Esophagus (tissue), 2 donors: ENCODE results near the gene BICDL1. TPM values are rescaled to one million over a fixed set of nuclear protein-coding genes. Genes with fewer than 3 reads are reported as not detected.
"Not testable (repeated sequence)": the region's sequence is repeated elsewhere in the genome, so short reads cannot be mapped to it uniquely, and the experiment has no call there.

Experiments used
- H3K27ac ChIP-seq, 2 donors: one replicate each; pipeline ENCODE4 v1.5.1; 2013; ENCODE audit warnings: low read depth in 2 of 2, mild to moderate bottlenecking in 2 of 2, inconsistent platforms in 1 of 2, low read length in 1 of 2, moderate library complexity in 1 of 2
- H3K27me3 ChIP-seq, 2 donors: one replicate each; pipeline ENCODE4 v1.6.1; 2013; ENCODE audit warnings: low read length in 2 of 2, control low read depth in 1 of 2, mild to moderate bottlenecking in 1 of 2; ENCODE audit not compliant: insufficient read depth in 2 of 2, control insufficient read depth in 1 of 2
- H3K36me3 ChIP-seq, 2 donors: one replicate each; pipeline ENCODE4 v1.6.1; 2013; ENCODE audit warnings: low read length in 1 of 2; ENCODE audit not compliant: control insufficient read depth in 2 of 2, insufficient read depth in 2 of 2
- H3K4me1 ChIP-seq, 2 donors: one replicate each; pipeline ENCODE4 v1.6.1; 2013; ENCODE audit warnings: low read length in 1 of 2; ENCODE audit not compliant: control insufficient read depth in 2 of 2, insufficient read depth in 2 of 2
- H3K4me3 ChIP-seq, 2 donors: one replicate each; pipeline ENCODE4 v1.5.1; 2013; ENCODE audit warnings: low read length in 2 of 2, mild to moderate bottlenecking in 2 of 2, low read depth in 1 of 2, moderate library complexity in 1 of 2
- H3K9me3 ChIP-seq, 2 donors: one replicate each; pipeline ENCODE4 v1.6.1; 2013; ENCODE audit warnings: mild to moderate bottlenecking in 2 of 2, low read depth in 1 of 2, low read length in 1 of 2, moderate library complexity in 1 of 2; ENCODE audit not compliant: control insufficient read depth in 2 of 2, insufficient read depth in 1 of 2
- WGBS, 2 donors: extraction: QIAGEN DNeasy Blood & Tissue Kit; methylation state at CpG; one replicate each; pipeline ENCODE4 v1.1.7; 2013; 5-methylcytosine and 5-hydroxymethylcytosine counted together
- polyA plus RNA-seq, 2 donors: library from polyadenylated mRNA; stranded (reverse); fragments of 200-250 nt; gene quantifications; one replicate each; pipeline ENCODE4 v1.2.3, GENCODE V29; 2013
- donor health status: healthy with polysubstance abuse.
- donor health status: Bipolar disorder and iron deficiency.

Gene BICDL1
- polyA plus RNA-seq, 2 donors, result 34.5 to 54.7 TPM

- H3K4me1 ChIP-seq, result no peaks in the 10 kb centered on the region
- no peaks in the 10 kb centered on the region for H3K9me3 ChIP-seq
- no peak overlapping the region for H3K27ac ChIP-seq
- no peaks in the 10 kb centered on the region for H3K27me3 ChIP-seq
- H3K36me3 ChIP-seq, result no peaks in the 10 kb centered on the region
- H3K4me3 ChIP-seq, result no peak overlapping the region
- WGBS, 2 donors, result 86 to 95% methylated on average over 6 of the region's 6 CpGs
Measured at GRCh38 chr12:119964929-119965328, 24.1 kb upstream of the BICDL1 start.

DNA sequence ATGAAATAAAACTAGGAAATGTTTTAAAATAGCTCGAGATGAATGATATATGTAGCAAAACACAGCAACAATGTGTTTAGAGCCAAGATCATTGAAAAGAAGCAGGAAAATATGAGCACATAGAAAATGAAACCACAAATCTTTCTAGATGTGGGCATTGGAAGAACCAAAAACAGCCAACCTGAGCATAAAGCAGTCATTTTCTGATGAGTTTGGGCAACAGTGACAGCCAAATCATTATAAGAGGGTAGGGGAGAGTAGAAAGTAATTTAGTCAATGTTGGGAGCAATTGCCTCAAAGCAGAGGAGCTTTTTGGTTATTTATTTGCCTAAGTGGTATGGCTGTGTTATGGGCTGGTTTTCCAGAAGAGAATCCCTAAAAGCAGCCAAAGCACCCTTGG is 8.8 kb upstream of the BICDL1 start:
- Histone ChIP-seq H3K4me1 (no peaks in the 10 kb centered on the region), H3K9me3 (no peaks in the 10 kb centered on the region), H3K36me3 (no peaks in the 10 kb centered on the region), H3K27ac (no peak overlapping the region), H3K4me3 (no peak overlapping the region), H3K27me3 (no peaks in the 10 kb centered on the region)
- WGBS, 2 donors, result 43 to 46% methylated on average over 1 of the region's 1 CpG

DNA sequence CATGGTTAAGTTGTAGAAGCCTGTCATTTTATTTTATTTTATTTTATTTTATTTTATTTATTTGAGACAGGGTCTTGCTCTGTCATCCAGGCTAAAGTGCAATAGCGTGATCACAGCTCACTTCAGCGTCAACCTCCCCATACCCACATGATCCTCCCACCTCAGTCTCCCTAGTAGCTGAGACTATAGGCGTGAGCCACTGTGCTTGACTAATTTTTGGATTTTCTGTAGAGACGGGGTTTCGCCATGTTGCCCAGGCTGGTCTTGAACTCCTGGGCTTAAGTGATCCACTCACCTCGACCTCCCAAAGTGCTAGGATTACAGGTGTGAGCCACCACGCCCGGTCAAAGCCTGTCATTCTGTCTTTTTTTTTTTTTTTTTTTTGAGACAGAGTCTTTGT is 8.3 kb upstream of the BICDL1 start:
- not testable (repeated sequence) for H3K9me3 ChIP-seq, H3K4me3 ChIP-seq, H3K27ac ChIP-seq, H3K36me3 ChIP-seq, H3K27me3 ChIP-seq, H3K4me1 ChIP-seq
- WGBS, 2 donors, result 83 to 89% methylated on average over 8 of the region's 8 CpGs

GRCh38 chr12:119989361-119989730 is 310 bp downstream of the BICDL1 start:
- Histone ChIP-seq H3K4me3 (peak overlapping the region; percentile 67 to 73), H3K27ac (peak overlapping the region; percentile 88 to 93), H3K36me3 (no peaks in the 10 kb centered on the region), H3K4me1 (peaks cover 0 to 3% of the 10 kb centered on the region in 2 donors), H3K27me3 (no peaks in the 10 kb centered on the region), H3K9me3 (no peaks in the 10 kb centered on the region)
- WGBS, 2 donors, result 0 to 1% methylated on average over 4 to 49 of the region's 49 CpGs

DNA sequence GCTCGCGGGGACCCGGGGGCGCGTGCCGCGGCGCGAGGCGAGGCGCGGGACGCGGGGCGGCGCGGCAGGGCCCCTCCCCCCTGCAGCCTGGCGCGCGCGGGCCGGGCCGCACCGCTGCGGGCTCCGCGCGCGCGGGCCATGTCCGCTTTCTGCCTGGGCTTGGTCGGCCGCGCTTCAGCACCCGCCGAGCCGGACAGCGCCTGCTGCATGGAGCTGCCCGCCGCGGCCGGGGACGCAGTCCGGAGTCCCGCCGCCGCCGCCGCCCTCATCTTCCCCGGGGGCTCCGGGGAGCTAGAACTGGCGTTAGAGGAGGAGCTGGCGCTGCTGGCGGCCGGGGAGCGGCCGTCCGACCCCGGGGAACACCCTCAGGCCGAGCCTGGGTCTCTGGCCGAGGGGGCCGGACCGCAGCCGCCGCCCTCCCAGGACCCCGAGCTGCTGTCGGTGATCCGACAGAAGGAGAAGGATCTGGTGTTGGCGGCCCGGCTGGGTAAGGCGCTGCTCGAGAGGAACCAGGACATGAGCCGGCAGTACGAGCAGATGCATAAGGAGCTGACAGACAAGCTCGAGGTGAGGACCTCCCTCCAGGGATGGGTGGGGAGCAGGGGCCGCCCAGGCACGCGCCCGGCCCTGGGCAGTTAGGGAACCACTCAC is 820 bp downstream of the BICDL1 start:
- H3K36me3 ChIP-seq, result no peaks in the 10 kb centered on the region
- H3K4me3 ChIP-seq, result peak overlapping the region; percentile 67 to 69
- H3K4me1 ChIP-seq, result peaks cover 0 to 3% of the 10 kb centered on the region in 2 donors
- no peaks in the 10 kb centered on the region for H3K27me3 ChIP-seq
- H3K27ac ChIP-seq, result peak overlapping the region; percentile 82 to 88
- H3K9me3 ChIP-seq, result no peaks in the 10 kb centered on the region
- 1% methylated on average over 26 to 79 of the region's 79 CpGs for WGBS, 2 donors

DNA sequence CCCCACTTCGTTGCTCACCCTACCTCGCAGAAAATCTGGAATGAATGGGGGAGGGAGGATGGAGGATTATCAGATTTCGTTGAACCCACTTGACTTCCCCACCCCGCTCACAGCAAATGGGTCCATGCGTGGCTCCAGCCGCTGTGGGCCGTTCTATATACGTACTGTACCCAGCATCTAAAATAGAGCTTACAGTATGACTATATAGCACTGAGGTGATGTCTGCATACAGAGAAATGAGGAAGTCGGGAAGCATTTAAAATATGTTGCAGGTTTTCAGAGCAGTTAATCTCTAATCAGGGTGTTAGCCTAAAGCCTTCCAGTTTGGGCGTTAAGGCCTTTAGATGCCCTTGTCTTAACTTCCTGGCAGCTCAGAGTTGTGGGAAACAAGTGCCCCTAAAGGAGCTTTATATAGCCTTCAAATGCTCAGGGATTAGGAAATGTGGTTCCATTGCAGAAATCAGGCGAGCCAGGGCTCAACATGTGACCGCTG is 1.4 kb downstream of the BICDL1 start:
- H3K4me1 ChIP-seq, result peaks cover 0 to 3% of the 10 kb centered on the region in 2 donors
- no peaks in the 10 kb centered on the region for H3K27me3 ChIP-seq
- no peaks in the 10 kb centered on the region for H3K9me3 ChIP-seq
- WGBS, 2 donors, result 24% methylated on average over 12 of the region's 12 CpGs
- peak overlapping the region; percentile 82 to 88 for H3K27ac ChIP-seq
- peak overlapping the region; percentile 67 to 69 for H3K4me3 ChIP-seq
- H3K36me3 ChIP-seq, result no peaks in the 10 kb centered on the region

- WGBS, 2 donors, result 78% methylated on average over 5 of the region's 5 CpGs
Measured at GRCh38 chr12:119992129-119992705, 3.2 kb downstream of the BICDL1 start.

GRCh38 chr12:119994892-119995658 is 6.0 kb downstream of the BICDL1 start:
- no peak overlapping the region for H3K27ac ChIP-seq
- WGBS, 2 donors, result 55 to 72% methylated on average over 3 of the region's 3 CpGs
- no peaks in the 10 kb centered on the region for H3K27me3 ChIP-seq
- no peak overlapping the region for H3K4me3 ChIP-seq
- no peaks in the 10 kb centered on the region for H3K36me3 ChIP-seq
- H3K4me1 ChIP-seq, result peaks cover 0 to 2% of the 10 kb centered on the region in 2 donors
- no peaks in the 10 kb centered on the region for H3K9me3 ChIP-seq

More at GRCh38 chr12:119992129-119992705, 3.2 kb downstream of the BICDL1 start:
- Histone ChIP-seq H3K4me1 (peaks cover 0 to 3% of the 10 kb centered on the region in 2 donors), H3K36me3 (no peaks in the 10 kb centered on the region), H3K27me3 (no peaks in the 10 kb centered on the region), H3K27ac (no peak overlapping the region), H3K4me3 (no peak overlapping the region), H3K9me3 (no peaks in the 10 kb centered on the region)

DNA sequence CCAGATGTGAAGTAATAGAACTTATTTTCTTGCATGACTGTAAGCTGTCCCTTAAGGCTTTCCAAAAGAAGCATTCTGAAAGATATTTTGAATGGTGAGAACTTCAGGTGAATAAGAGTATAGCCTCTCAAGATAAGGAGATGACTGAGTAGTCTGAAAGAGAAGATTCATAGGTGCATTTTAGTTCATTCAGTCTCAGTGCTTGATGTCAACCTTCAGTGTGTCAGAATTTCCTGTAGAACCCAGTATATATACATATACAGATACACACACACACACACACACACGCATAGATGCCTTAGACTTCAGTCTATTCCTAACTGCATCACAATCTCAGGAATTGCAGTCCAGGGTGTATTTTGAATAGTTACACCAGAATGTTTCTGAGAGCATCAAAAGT is 7.4 kb downstream of the BICDL1 start:
- Histone ChIP-seq H3K4me3 (no peak overlapping the region), H3K9me3 (no peaks in the 10 kb centered on the region), H3K36me3 (no peaks in the 10 kb centered on the region), H3K27ac (no peak overlapping the region), H3K4me1 (no peaks in the 10 kb centered on the region), H3K27me3 (no peaks in the 10 kb centered on the region)
- WGBS, 2 donors, result 93 to 96% methylated on average over 1 of the region's 1 CpG
